GM12865 (cell line): ENCODE data around the gene VPS9D1.
A peak's percentile ranks its signal among the peaks of the same experiment; 100 is the strongest.
"Not testable (repeated sequence)": the region's sequence is repeated elsewhere in the genome, so short reads cannot be mapped to it uniquely, and the experiment has no call there.

Experiments
- DNase-seq: peaks from one replicate; pipeline ENCODE4 v3.0.0; 2010; ENCODE audit warnings: low read depth
- H3K4me3 ChIP-seq: 2 replicates; pipeline ENCODE4 v1.5.1; 2011; ENCODE audit warnings: mild to moderate bottlenecking, low read depth, low read length, control low read depth
- CTCF ChIP-seq: IDR thresholded peaks from 2 replicates; pipeline ENCODE4 v1.5.1; 2011; ENCODE audit warnings: low read length, control low read depth, low read depth, inconsistent platforms; ENCODE audit not compliant: insufficient read depth; ENCODE audit errors: missing control alignments

The VPS9D1 gene

GRCh38 chr16:89696670-89697128, 24.0 kb downstream of the VPS9D1 start:
- no peak overlapping the region for H3K4me3 ChIP-seq
- peak; percentile 53 for DNase-seq
- TF ChIP-seq CTCF, result no peak

GRCh38 chr16:89695875-89696669, 24.6 kb downstream of the VPS9D1 start:
- H3K4me3 ChIP-seq, result no peak overlapping the region
- no peak for TF ChIP-seq CTCF
- DNase-seq, result no peak

- TF ChIP-seq CTCF, result no peak
- DNase-seq, result no peak
- no peak overlapping the region for H3K4me3 ChIP-seq
Measured at GRCh38 chr16:89695086-89695874, 25.4 kb downstream of the VPS9D1 start.

- H3K4me3 ChIP-seq, DNase-seq: not testable (repeated sequence)
Measured at GRCh38 chr16:89694784-89695085, 26.0 kb downstream of the VPS9D1 start.

- no peak for TF ChIP-seq CTCF
- DNase-seq, result no peak
- no peak overlapping the region for H3K4me3 ChIP-seq
Measured at GRCh38 chr16:89693931-89694783, 26.5 kb downstream of the VPS9D1 start.

GRCh38 chr16:89693289-89693731, 27.4 kb downstream of the VPS9D1 start:
- no peak for DNase-seq
- TF ChIP-seq CTCF, result no peak
- H3K4me3 ChIP-seq, result no peak overlapping the region

- no peak overlapping the region for H3K4me3 ChIP-seq
- no peak for DNase-seq
- no peak for TF ChIP-seq CTCF
Measured at GRCh38 chr16:89691986-89692569, 28.6 kb downstream of the VPS9D1 start.
